Vein endothelial cell (primary cell): Measurements from ENCODE around the gene VPS33A. TPM values are rescaled to one million over a fixed set of nuclear protein-coding genes. Genes with fewer than 3 reads are reported as not detected.

Experiments used
- small RNA-seq: library from RNA; depleted of rRNA; stranded (forward); fragments of <200 nt; gene quantifications from one replicate; pipeline ENCODE3, GENCODE V24; 2012
- total RNA-seq: library from RNA; depleted of rRNA; stranded (reverse); fragments of >200 nt; gene quantifications from 2 replicates; pipeline ENCODE4 v1.2.3, GENCODE V29; 2012

The VPS33A gene
- total RNA-seq = 15.0 and 21.5 TPM in 2 replicates

GRCh38 chr12:122266230-122266901 is at the start of gene VPS33A:
VPS33A (minus strand) TSS chr12:122266494; CDS start chr12:122266408, 86 bp downstream.

GRCh38 chr12:122225683-122226365 is 40.5 kb downstream of the VPS33A start, which contains the start of gene DIABLO:
DIABLO (minus strand) TSS chr12:122226052; CDS start chr12:122226014, 38 bp downstream.

GRCh38 chr12:122203301-122204166 is 62.8 kb downstream of the VPS33A start, which contains the start of gene B3GNT4:
B3GNT4 (plus strand) TSS chr12:122203709; CDS start chr12:122204619, 910 bp downstream.

GRCh38 chr12:122182887-122183587 is 83.3 kb downstream of the VPS33A start, which contains the start of gene LRRC43:
LRRC43 (plus strand) TSS chr12:122183123; CDS start chr12:122183145, 22 bp downstream.

Small RNA genes lying within 50 kb of the gene (small RNA-seq; reads per million reads assigned to genes)
- gene DIABLO = 0.11 reads per million

Other genes with a start within 250 kb of the VPS33A start
- 9.1 and 9.7 TPM in 2 replicates for gene BCL7A, start 244.6 kb downstream of the VPS33A start, total RNA-seq
- gene MLXIP, start 187.7 kb downstream of the VPS33A start, total RNA-seq = 20.7 and 26.1 TPM in 2 replicates
- not detected in 2 replicates for gene IL31, start 92.3 kb downstream of the VPS33A start, total RNA-seq
- 2.4 and 3.3 TPM in 2 replicates for gene LRRC43, start 83.4 kb downstream of the VPS33A start, total RNA-seq
- gene B3GNT4, start 62.8 kb downstream of the VPS33A start, total RNA-seq = under 0.01 TPM in 1 of 2 replicates, not detected in the other
- gene DIABLO, start 40.4 kb downstream of the VPS33A start, total RNA-seq = 60.9 and 73.8 TPM in 2 replicates
- 58.1 and 67.9 TPM in 2 replicates for gene CLIP1, start 156.2 kb upstream of the VPS33A start, total RNA-seq
- 17.3 and 19.3 TPM in 2 replicates for gene ZCCHC8, start 234.4 kb upstream of the VPS33A start, total RNA-seq